Nephron progenitor cell (in vitro differentiated cells): ENCODE results near the gene MYH10.

Experiments
- DNase-seq: peaks from one replicate; pipeline ENCODE4 v3.0.0; 2021
- H3K27ac Mint-ChIP-seq: 2 replicates; pipeline ENCODE4 v1.8.0; 2021; ENCODE audit warnings: mild to moderate bottlenecking, moderate library complexity, mixed read lengths
- H3K27me3 Mint-ChIP-seq: 2 replicates; pipeline ENCODE4 v1.8.0; 2021; ENCODE audit warnings: mild to moderate bottlenecking, low read depth, mixed read lengths; ENCODE audit not compliant: poor library complexity
- H3K36me3 Mint-ChIP-seq: 2 replicates; pipeline ENCODE4 v1.8.0; 2021; ENCODE audit warnings: low read depth, mixed read lengths
- H3K4me1 Mint-ChIP-seq: 2 replicates; pipeline ENCODE4 v1.8.0; 2021; ENCODE audit warnings: mixed read lengths
- H3K4me3 Mint-ChIP-seq: 2 replicates; pipeline ENCODE4 v1.8.0; 2021; ENCODE audit warnings: mild to moderate bottlenecking, moderate library complexity, mixed read lengths
- H3K9me3 Mint-ChIP-seq: 2 replicates; pipeline ENCODE4 v1.8.0; 2021; ENCODE audit warnings: mild to moderate bottlenecking, moderate library complexity, mixed read lengths
- CTCF ChIP-seq: fragments of 200-600 bp; sonication (generic); IDR thresholded peaks from 2 replicates; pipeline ENCODE4 v1.5.0; 2021; ENCODE audit warnings: antibody characterized with exemption

The MYH10 gene

GRCh38 chr17:8532021-8532420 lies 98.5 kb downstream of the MYH10 start:
- Mint-ChIP-seq H3K4me1 (no peaks in the 10 kb centered on the region), H3K4me3 (no peak overlapping the region), H3K9me3 (no peaks in the 10 kb centered on the region), H3K36me3 (peaks cover 25% of the 10 kb centered on the region), H3K27me3 (no peaks in the 10 kb centered on the region), H3K27ac (no peak overlapping the region)
- no peak for DNase-seq
- TF ChIP-seq CTCF: no peak

DNA sequence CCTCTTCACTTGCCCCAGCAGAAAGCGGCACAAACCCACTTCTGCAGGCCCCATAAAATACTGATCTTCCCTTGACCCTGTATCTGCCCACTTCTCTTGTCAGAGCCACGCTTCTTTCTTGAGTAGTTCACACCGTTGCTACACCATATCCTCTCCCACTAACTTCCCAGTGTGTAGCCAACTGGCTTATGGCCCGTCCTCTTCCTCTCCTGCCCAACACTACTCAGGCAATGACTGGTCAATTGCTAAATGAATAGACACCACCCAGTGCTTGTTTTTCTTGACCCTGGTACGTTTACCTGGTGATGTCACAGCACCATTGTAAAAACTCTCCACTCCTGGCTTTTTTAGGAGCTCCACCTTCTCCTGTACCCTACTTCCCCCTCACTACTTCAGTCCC lies 107.9 kb downstream of the MYH10 start:
- H3K36me3 Mint-ChIP-seq: peaks cover 41% of the 10 kb centered on the region
- no peak overlapping the region for H3K4me3 Mint-ChIP-seq
- no peak for TF ChIP-seq CTCF
- H3K27ac Mint-ChIP-seq: no peak overlapping the region
- H3K27me3 Mint-ChIP-seq: no peaks in the 10 kb centered on the region
- no peaks in the 10 kb centered on the region for H3K9me3 Mint-ChIP-seq
- DNase-seq: no peak
- no peaks in the 10 kb centered on the region for H3K4me1 Mint-ChIP-seq

DNA sequence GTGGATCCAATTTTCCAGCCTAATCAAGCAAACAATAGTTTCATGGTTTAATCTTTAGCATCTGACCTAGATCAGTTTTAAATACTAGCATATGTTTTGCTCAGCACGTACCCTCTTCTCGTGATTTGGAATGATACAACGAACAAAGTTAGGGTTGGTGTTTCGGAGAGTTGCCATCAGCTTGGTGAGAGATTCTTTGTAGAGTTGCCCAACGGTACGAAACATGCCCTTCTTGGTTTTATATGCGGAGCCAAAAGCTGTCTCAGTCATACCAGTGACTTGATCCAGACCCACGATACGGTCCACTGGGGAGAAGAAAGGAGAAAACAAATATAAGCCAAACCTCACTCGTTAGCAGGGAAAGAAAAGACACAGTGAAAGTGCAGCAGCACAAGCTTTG lies 109.5 kb downstream of the MYH10 start:
- Mint-ChIP-seq H3K4me1 (no peaks in the 10 kb centered on the region), H3K36me3 (peaks cover 47% of the 10 kb centered on the region), H3K27ac (no peak overlapping the region), H3K9me3 (no peaks in the 10 kb centered on the region), H3K27me3 (no peaks in the 10 kb centered on the region), H3K4me3 (no peak overlapping the region)
- DNase-seq: no peak
- no peak for TF ChIP-seq CTCF

GRCh38 chr17:8518850-8519249 lies 111.7 kb downstream of the MYH10 start:
- Mint-ChIP-seq H3K9me3 (no peaks in the 10 kb centered on the region), H3K36me3 (peaks cover 69% of the 10 kb centered on the region), H3K27me3 (no peaks in the 10 kb centered on the region), H3K4me3 (no peak overlapping the region), H3K4me1 (no peaks in the 10 kb centered on the region), H3K27ac (no peak overlapping the region)
- no peak for TF ChIP-seq CTCF
- DNase-seq: no peak

GRCh38 chr17:8518326-8518725 lies 112.2 kb downstream of the MYH10 start:
- H3K27me3 Mint-ChIP-seq: no peaks in the 10 kb centered on the region
- H3K4me1 Mint-ChIP-seq: no peaks in the 10 kb centered on the region
- DNase-seq: no peak
- H3K9me3 Mint-ChIP-seq: no peaks in the 10 kb centered on the region
- no peak overlapping the region for H3K4me3 Mint-ChIP-seq
- TF ChIP-seq CTCF: no peak
- no peak overlapping the region for H3K27ac Mint-ChIP-seq
- H3K36me3 Mint-ChIP-seq: peaks cover 74% of the 10 kb centered on the region

DNA sequence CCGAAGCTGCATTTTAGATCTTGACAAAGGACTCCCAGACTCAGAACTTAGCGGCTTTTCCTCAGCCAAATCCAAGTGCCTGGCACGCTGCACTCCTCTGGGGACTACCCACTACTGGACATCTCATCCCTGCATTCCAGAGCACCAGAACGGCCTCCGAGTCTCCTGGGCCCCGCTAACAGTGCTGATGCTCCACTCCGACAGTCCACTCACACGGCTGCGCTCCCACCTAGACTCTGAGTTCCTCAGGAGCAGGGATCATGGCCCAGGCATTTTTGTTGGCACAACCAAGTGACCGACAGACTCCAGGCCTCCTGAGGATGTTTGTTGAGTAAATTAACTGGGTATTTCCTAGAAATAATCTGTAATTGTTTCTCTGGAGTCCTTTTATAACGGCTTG lies 115.7 kb downstream of the MYH10 start:
- peak overlapping the region; percentile 95 for H3K27ac Mint-ChIP-seq
- DNase-seq: no peak
- peaks cover 94% of the 10 kb centered on the region for H3K36me3 Mint-ChIP-seq
- no peaks in the 10 kb centered on the region for H3K4me1 Mint-ChIP-seq
- H3K9me3 Mint-ChIP-seq: no peaks in the 10 kb centered on the region
- no peaks in the 10 kb centered on the region for H3K27me3 Mint-ChIP-seq
- H3K4me3 Mint-ChIP-seq: no peak overlapping the region
- no peak for TF ChIP-seq CTCF
